ENCODE measurements around the gene TMEM106B.

The TMEM106B gene

GRCh38 chr7:12258074-12258473, 47.0 kb downstream of the TMEM106B start:
- no peak for TF ChIP-seq BACH2 (CRISPR knock-in tag; IDR thresholded peaks at IDR 0.05; ENCODE audit: borderline replicate concordance)
- TF ChIP-seq ZNF565 (CRISPR knock-in tag; conservative IDR thresholded peaks at IDR 0.05; ENCODE audit: low read depth): no peak
- TF ChIP-seq ZC3H10 (CRISPR knock-in tag; IDR thresholded peaks at IDR 0.05): no peak
- ATAC-seq: no peak

DNA sequence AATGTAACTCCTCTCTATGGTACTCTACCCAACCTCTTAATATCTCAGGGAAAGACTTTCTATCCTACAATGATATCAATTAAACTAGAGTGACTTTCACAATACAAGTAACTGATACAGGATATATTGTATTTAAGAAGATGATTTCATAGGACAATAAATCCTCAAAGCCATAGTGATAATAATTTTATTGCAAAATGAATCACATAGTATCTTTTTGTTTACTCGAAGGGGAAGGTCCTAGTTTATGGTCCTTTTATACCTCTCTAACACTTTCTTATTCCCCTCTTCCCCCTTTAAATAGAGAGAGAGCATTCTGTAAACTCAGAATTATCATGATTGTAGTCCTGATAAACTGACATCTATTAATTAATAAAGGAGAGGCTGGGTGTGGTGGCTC, 56.4 kb downstream of the TMEM106B start:
- ATAC-seq: no peak
- TF ChIP-seq ZC3H10 (CRISPR knock-in tag; IDR thresholded peaks at IDR 0.05) (no peak), ZFP30 (CRISPR knock-in tag; IDR thresholded peaks at IDR 0.05) (no peak), ZFP3 (CRISPR knock-in tag; IDR thresholded peaks at IDR 0.05) (no peak), BACH2 (CRISPR knock-in tag; IDR thresholded peaks at IDR 0.05; ENCODE audit: borderline replicate concordance) (no peak), ZNF565 (CRISPR knock-in tag; conservative IDR thresholded peaks at IDR 0.05; ENCODE audit: low read depth) (no peak), ESRRG (CRISPR knock-in tag; IDR thresholded peaks at IDR 0.05) (no peak), PPARA (CRISPR knock-in tag; IDR thresholded peaks at IDR 0.05; ENCODE audit: borderline replicate concordance) (no peak), SNAI2 (CRISPR knock-in tag; IDR thresholded peaks at IDR 0.05) (no peak), TOX (CRISPR knock-in tag; IDR thresholded peaks at IDR 0.05; ENCODE audit: borderline replicate concordance) (no peak), ZNF70 (CRISPR knock-in tag; IDR thresholded peaks at IDR 0.05) (no peak), ARNTL (CRISPR knock-in tag; IDR thresholded peaks at IDR 0.05; ENCODE audit: borderline replicate concordance, low read depth) (no peak), TCF4 (CRISPR knock-in tag; IDR thresholded peaks at IDR 0.05; ENCODE audit: borderline replicate concordance) (no peak), POU6F1 (CRISPR knock-in tag; IDR thresholded peaks at IDR 0.05; ENCODE audit: borderline replicate concordance, low read depth) (no peak)
- TF ChIP-seq, protein P1, sequence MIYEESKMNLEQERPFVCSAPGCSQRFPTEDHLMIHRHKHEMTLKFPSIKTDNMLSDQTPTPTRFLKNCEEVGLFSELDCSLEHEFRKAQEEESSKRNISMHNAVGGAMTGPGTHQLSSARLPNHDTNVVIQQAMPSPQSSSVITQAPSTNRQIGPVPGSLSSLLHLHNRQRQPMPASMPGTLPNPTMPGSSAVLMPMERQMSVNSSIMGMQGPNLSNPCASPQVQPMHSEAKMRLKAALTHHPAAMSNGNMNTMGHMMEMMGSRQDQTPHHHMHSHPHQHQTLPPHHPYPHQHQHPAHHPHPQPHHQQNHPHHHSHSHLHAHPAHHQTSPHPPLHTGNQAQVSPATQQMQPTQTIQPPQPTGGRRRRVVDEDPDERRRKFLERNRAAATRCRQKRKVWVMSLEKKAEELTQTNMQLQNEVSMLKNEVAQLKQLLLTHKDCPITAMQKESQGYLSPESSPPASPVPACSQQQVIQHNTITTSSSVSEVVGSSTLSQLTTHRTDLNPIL (CRISPR knock-in tag; IDR thresholded peaks at IDR 0.05; ENCODE audit: low read depth): no peak

DNA sequence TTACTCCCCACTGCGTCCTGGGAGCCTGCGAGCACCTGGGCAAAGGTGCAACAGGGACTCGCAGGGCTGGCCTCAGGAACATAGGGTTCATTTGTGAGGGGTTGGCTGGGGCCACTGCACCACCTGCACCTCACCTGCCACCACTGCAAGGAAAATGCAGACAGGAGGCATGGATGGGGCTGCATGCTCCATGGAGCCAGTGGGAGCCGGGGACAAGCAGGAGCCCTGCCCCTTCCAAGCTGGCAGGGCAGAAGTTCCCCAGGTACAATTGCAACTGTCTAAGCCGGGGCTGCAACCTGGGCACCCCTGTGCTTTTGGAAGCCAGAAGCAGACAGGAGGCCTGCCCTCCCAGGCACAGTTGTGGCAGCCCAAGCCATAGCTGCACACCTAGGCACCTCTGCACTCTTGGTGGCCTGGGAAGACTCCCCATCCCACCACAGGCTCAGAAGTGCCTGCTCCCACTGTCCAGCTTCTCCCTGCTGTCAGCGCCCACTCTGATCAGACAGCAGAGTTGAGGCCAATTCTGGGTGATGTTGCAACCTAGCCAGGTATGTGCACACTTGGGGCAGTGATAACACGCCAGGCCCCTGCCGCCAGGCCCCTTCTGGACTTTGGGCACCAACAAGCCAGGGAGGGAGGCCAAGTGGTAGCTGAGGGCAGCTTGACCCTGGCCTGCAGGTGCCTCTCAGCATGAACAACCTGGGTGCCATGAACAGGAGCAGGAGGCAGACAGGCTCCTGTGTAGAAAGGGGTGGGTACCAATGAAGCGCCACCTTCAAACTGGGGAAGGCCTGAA, 58.2 kb downstream of the TMEM106B start:
- no peak for TF ChIP-seq RARB (CRISPR knock-in tag; IDR thresholded peaks at IDR 0.05)
- no peak for TF ChIP-seq ZNF8 (CRISPR knock-in tag; IDR thresholded peaks at IDR 0.05)
- no peak for TF ChIP-seq ZNF565 (CRISPR knock-in tag; conservative IDR thresholded peaks at IDR 0.05; ENCODE audit: low read depth)
- TF ChIP-seq ARNTL (CRISPR knock-in tag; IDR thresholded peaks at IDR 0.05; ENCODE audit: borderline replicate concordance, low read depth): no peak
- no peak for TF ChIP-seq TCF4 (CRISPR knock-in tag; IDR thresholded peaks at IDR 0.05; ENCODE audit: borderline replicate concordance)
- TF ChIP-seq ISL1 (CRISPR knock-in tag; IDR thresholded peaks at IDR 0.05): no peak
- TF ChIP-seq CSRNP3 (CRISPR knock-in tag; IDR thresholded peaks at IDR 0.05): no peak
- no peak for TF ChIP-seq POU6F1 (CRISPR knock-in tag; IDR thresholded peaks at IDR 0.05; ENCODE audit: borderline replicate concordance, low read depth)
- TF ChIP-seq SNAI2 (CRISPR knock-in tag; IDR thresholded peaks at IDR 0.05): no peak
- no peak for TF ChIP-seq PPARA (CRISPR knock-in tag; IDR thresholded peaks at IDR 0.05; ENCODE audit: borderline replicate concordance)
- TF ChIP-seq OSR1 (CRISPR knock-in tag; IDR thresholded peaks at IDR 0.05): no peak
- TF ChIP-seq CSDC2 (CRISPR knock-in tag; IDR thresholded peaks at IDR 0.05): no peak
- TF ChIP-seq BACH2 (CRISPR knock-in tag; IDR thresholded peaks at IDR 0.05; ENCODE audit: borderline replicate concordance): no peak
- no peak for TF ChIP-seq ZNF70 (CRISPR knock-in tag; IDR thresholded peaks at IDR 0.05)
- no peak for TF ChIP-seq ZFP30 (CRISPR knock-in tag; IDR thresholded peaks at IDR 0.05)
- no peak for TF ChIP-seq ZFP3 (CRISPR knock-in tag; IDR thresholded peaks at IDR 0.05)
- no peak for TF ChIP-seq ESRRG (CRISPR knock-in tag; IDR thresholded peaks at IDR 0.05)
- no peak for TF ChIP-seq ZC3H10 (CRISPR knock-in tag; IDR thresholded peaks at IDR 0.05)
- TF ChIP-seq, protein P1 (CRISPR knock-in tag; IDR thresholded peaks at IDR 0.05; ENCODE audit: low read depth): no peak
- TF ChIP-seq, protein P2, sequence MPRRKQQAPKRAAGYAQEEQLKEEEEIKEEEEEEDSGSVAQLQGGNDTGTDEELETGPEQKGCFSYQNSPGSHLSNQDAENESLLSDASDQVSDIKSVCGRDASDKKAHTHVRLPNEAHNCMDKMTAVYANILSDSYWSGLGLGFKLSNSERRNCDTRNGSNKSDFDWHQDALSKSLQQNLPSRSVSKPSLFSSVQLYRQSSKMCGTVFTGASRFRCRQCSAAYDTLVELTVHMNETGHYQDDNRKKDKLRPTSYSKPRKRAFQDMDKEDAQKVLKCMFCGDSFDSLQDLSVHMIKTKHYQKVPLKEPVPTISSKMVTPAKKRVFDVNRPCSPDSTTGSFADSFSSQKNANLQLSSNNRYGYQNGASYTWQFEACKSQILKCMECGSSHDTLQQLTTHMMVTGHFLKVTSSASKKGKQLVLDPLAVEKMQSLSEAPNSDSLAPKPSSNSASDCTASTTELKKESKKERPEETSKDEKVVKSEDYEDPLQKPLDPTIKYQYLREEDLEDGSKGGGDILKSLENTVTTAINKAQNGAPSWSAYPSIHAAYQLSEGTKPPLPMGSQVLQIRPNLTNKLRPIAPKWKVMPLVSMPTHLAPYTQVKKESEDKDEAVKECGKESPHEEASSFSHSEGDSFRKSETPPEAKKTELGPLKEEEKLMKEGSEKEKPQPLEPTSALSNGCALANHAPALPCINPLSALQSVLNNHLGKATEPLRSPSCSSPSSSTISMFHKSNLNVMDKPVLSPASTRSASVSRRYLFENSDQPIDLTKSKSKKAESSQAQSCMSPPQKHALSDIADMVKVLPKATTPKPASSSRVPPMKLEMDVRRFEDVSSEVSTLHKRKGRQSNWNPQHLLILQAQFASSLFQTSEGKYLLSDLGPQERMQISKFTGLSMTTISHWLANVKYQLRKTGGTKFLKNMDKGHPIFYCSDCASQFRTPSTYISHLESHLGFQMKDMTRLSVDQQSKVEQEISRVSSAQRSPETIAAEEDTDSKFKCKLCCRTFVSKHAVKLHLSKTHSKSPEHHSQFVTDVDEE (CRISPR knock-in tag; IDR thresholded peaks at IDR 0.05): no peak

More for the DNA sequence above, 58.2 kb downstream of the TMEM106B start:
- ATAC-seq: no peak

Measured in SK-N-SH treated with all-trans-retinoic acid at 6 μM for 48 hours (cell line).